GM23248 (cell line): ENCODE results near the gene STRAP.

Experiments
- EZH2 ChIP-seq: fragments of 200-600 bp; sonication (generic); IDR thresholded peaks from 2 replicates; pipeline ENCODE4 v1.6.1; 2018; ENCODE audit warnings: antibody characterized with exemption, mild to moderate bottlenecking; ENCODE audit not compliant: insufficient read depth, poor library complexity, severe bottlenecking
- EZH2phosphoT487 ChIP-seq: fragments of 200-600 bp; sonication (generic); IDR thresholded peaks from 2 replicates; pipeline ENCODE4 v1.6.1; 2018; ENCODE audit warnings: antibody characterized with exemption, moderate library complexity, mild to moderate bottlenecking, low read depth; ENCODE audit not compliant: insufficient read depth

DNA sequence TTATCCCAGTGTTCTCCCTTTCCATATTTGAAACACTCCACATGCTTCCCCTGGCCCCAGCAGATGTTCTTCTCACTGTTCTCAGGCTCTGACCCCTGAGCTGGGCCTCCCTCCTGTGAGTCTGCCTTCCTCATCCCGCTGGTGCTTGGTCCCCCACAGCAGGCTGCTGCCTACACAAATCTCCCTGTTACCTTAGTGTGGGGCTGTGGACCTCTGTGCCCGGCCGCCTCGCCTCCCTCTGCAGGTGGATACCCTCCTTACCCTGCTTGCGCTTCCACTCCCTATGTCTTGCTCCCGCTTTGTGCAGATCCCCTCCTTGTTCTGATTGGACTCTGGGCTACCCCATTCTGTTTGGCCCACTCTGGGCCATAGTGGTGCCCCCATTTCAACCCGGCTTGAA, 35.9 kb downstream of the STRAP start:
- TF ChIP-seq EZH2 = no peak
- no peak for TF ChIP-seq EZH2phosphoT487
